GM23338 (cell line): ENCODE data around the gene IKZF1.

Source experiments
- CTCF ChIP-seq, 2 experiments: fragments of 200-600 bp in 1 of 2; sonication (generic) in 1 of 2; conservative IDR thresholded peaks; 2 replicates each; pipeline versions ENCODE4 v1.5.1 to v1.6.1; 2016 to 2017; ENCODE audit warnings: antibody characterized with exemption in 2 of 2, low read depth in 2 of 2, mild to moderate bottlenecking in 2 of 2, moderate library complexity in 1 of 2
- EZH2 ChIP-seq: fragments of 200-600 bp; sonication (generic); IDR thresholded peaks from one replicate; pipeline ENCODE4 v1.8.0; 2017; ENCODE audit warnings: antibody characterized with exemption, mild to moderate bottlenecking, low read depth; ENCODE audit not compliant: unreplicated experiment
- EZH2phosphoT487 ChIP-seq: fragments of 200-600 bp; sonication (generic); IDR thresholded peaks from one replicate; pipeline ENCODE4 v1.8.1; 2018; ENCODE audit warnings: antibody characterized with exemption; ENCODE audit not compliant: unreplicated experiment
- REST ChIP-seq: IDR thresholded peaks from one replicate; pipeline ENCODE4 v1.6.1; 2018; ENCODE audit warnings: antibody characterized with exemption; ENCODE audit not compliant: unreplicated experiment

- no peak for TF ChIP-seq EZH2
- TF ChIP-seq CTCF (conservative IDR thresholded peaks at IDR 0.05; ENCODE audit: low read depth in 2 of 2), result no peak
- TF ChIP-seq EZH2phosphoT487, result no peak
- TF ChIP-seq REST, result no peak
Observed at GRCh38 chr7:50367570-50367969, 63.1 kb downstream of the IKZF1 start.
